HCT116 (cell line): ENCODE results near the gene DNAJB13. TPM values are rescaled to one million over a fixed set of nuclear protein-coding genes. Genes with fewer than 3 reads are reported as not detected.

Source experiments
- ATAC-seq: fragments of 200-7000 bp; cut with Tn5 transposase; 2 replicates; pipeline ENCODE4 v1.9.1; 2020; ENCODE audit warnings: mild to moderate bottlenecking, moderate library complexity
- BruUV-seq: library from RNA; stranded (reverse); fragments of 400-500 nt; replicated peaks from 2 replicates; lab custom pipeline; 2021; lab: Mats Ljungman, UMichigan
- CTCF ChIA-PET: fragments of 300-600 bp; sonication (Branson Sonifier 250); formaldehyde crosslinking; loops from one replicate; lab custom pipeline; 2021; ENCODE audit warnings: antibody characterized with exemption; lab: Charles Lee
- POLR2A ChIA-PET: fragments of 300-600, 350-600 bp; sonication (Branson Sonifier 250); formaldehyde crosslinking; loops from one replicate; lab custom pipeline; 2021; ENCODE audit warnings: antibody characterized with exemption; lab: Charles Lee
- RAD21 ChIA-PET, 2 experiments: fragments of 300-600 bp; sonication (Branson Sonifier 250); formaldehyde crosslinking; loops; one replicate each; lab custom pipeline; 2023; ENCODE audit warnings: low total read pairs in 2 of 2; ENCODE audit not compliant: uncharacterized antibody in 2 of 2, unreplicated experiment in 2 of 2, low non-redundant PET in 1 of 2; lab: Charles Lee
- DNase-seq: peaks from one replicate; pipeline ENCODE4 v3.0.0-alpha.2; 2010; ENCODE audit warnings: low read depth, low spot score
- H2AFZ ChIP-seq: fragments of 200-600 bp; shearing (Covaris generic), sonication (generic); 2 replicates; pipeline ENCODE4 v1.6.1; 2017; ENCODE audit warnings: low read depth, mixed run types, mixed read lengths, antibody characterized with exemption, low read length; ENCODE audit not compliant: poor library complexity, severe bottlenecking
- H3K27ac ChIP-seq: 2 replicates; pipeline ENCODE4 v1.5.1; 2012; ENCODE audit warnings: low read depth, low read length
- H3K27me3 ChIP-seq: fragments of 200-600 bp; sonication (generic); 2 replicates; pipeline ENCODE4 v1.6.1; 2016; ENCODE audit warnings: mixed run types, low read length, mixed read lengths; ENCODE audit not compliant: insufficient read depth
- H3K36me3 ChIP-seq, 2 experiments: fragments of 200-500 bp in 1 of 2; fragments of 200-600 bp in 1 of 2; sonication (Bioruptor generic) in 1 of 2; sonication (generic) in 1 of 2; 2 replicates each; pipeline versions ENCODE4 v1.5.1 to v1.6.1; 2014 to 2016; ENCODE audit warnings: low read length in 2 of 2, inconsistent platforms in 1 of 2, mixed read lengths in 1 of 2, mixed run types in 1 of 2; ENCODE audit not compliant: insufficient read depth in 2 of 2, control insufficient read depth in 1 of 2
- H3K4me1 ChIP-seq, 2 experiments: fragments of 200-600 bp in 1 of 2; sonication (generic) in 1 of 2; 2 replicates each; pipeline versions ENCODE4 v1.5.1 to v1.6.1; 2012 to 2017; ENCODE audit warnings: low read length in 2 of 2, inconsistent platforms in 1 of 2, mild to moderate bottlenecking in 1 of 2, mixed read lengths in 1 of 2, mixed run types in 1 of 2, moderate library complexity in 1 of 2; ENCODE audit not compliant: insufficient read depth in 2 of 2, control insufficient read depth in 1 of 2
- H3K4me2 ChIP-seq: fragments of 200-600 bp; sonication (generic); 2 replicates; pipeline ENCODE4 v1.6.1; 2017; ENCODE audit warnings: mixed run types, low read length, mixed read lengths
- H3K4me3 ChIP-seq, 2 experiments: fragments of 200-600 bp in 1 of 2; sonication (generic) in 1 of 2; replicated peaks in 1 of 2; 2 replicates each; pipeline ENCODE4 v1.5.1; 2011 to 2016; ENCODE audit warnings: low read length in 2 of 2, control low read depth in 1 of 2, low read depth in 1 of 2, mild to moderate bottlenecking in 1 of 2, mixed read lengths in 1 of 2, mixed run types in 1 of 2
- H3K79me2 ChIP-seq: fragments of 200-600 bp; sonication (generic); 2 replicates; pipeline ENCODE4 v1.6.1; 2017; ENCODE audit warnings: mild to moderate bottlenecking, mixed run types, low read length, moderate library complexity, mixed read lengths; ENCODE audit not compliant: insufficient read depth
- H3K9ac ChIP-seq: fragments of 200-600 bp; sonication (generic); 2 replicates; pipeline ENCODE4 v1.6.1; 2016; ENCODE audit warnings: low read length, mixed read lengths
- H3K9me2 ChIP-seq: fragments of 200-600 bp; sonication (generic), shearing (Covaris generic); 2 replicates; pipeline ENCODE4 v1.6.1; 2017; ENCODE audit warnings: mixed run types, mild to moderate bottlenecking, moderate library complexity; ENCODE audit not compliant: insufficient read depth
- H3K9me3 ChIP-seq, 2 experiments: fragments of 200-500 bp in 1 of 2; fragments of 200-600 bp in 1 of 2; sonication (Bioruptor generic) in 1 of 2; sonication (generic) in 1 of 2; 2 replicates each; pipeline ENCODE4 v1.6.1; 2014 to 2017; ENCODE audit warnings: low read length in 2 of 2, mixed read lengths in 2 of 2, inconsistent platforms in 1 of 2, low read depth in 1 of 2, mild to moderate bottlenecking in 1 of 2, mixed run types in 1 of 2, moderate library complexity in 1 of 2; ENCODE audit not compliant: control insufficient read depth in 1 of 2, insufficient read depth in 1 of 2
- H4K20me1 ChIP-seq: fragments of 200-600 bp; sonication (generic), shearing (Covaris generic); 2 replicates; pipeline ENCODE4 v1.6.1; 2017; ENCODE audit warnings: mixed run types, mild to moderate bottlenecking, moderate library complexity; ENCODE audit not compliant: insufficient read depth
- ELF1 ChIP-seq: IDR thresholded peaks from 2 replicates; pipeline ENCODE4 v1.6.1; 2012; ENCODE audit warnings: low read depth, borderline replicate concordance
- POLR2AphosphoS5 ChIP-seq: IDR thresholded peaks from 2 replicates; pipeline ENCODE4 v1.6.1; 2011; ENCODE audit warnings: mild to moderate bottlenecking, low read depth, low read length, moderate library complexity
- SIN3A ChIP-seq: IDR thresholded peaks from 2 replicates; pipeline ENCODE4 v1.6.1; 2012; ENCODE audit warnings: low read depth
- intact Hi-C: fragments of 100-400 bp; cut with micrococcal nuclease; formaldehyde crosslinking; loops from 2 replicates; pipeline ENCODE4 v1.10.0; 2022
- total RNA-seq: library from RNA; stranded (reverse); gene quantifications from one replicate; pipeline ENCODE4 v1.2.1, GENCODE V29; 2021; ENCODE audit not compliant: unreplicated experiment
- TF ChIP-seq, protein P1 (sequence below): IDR thresholded peaks from 2 replicates; pipeline ENCODE4 v1.6.1; 2011; ENCODE audit warnings: mild to moderate bottlenecking, low read length, moderate library complexity; ENCODE audit not compliant: insufficient replicate concordance; ENCODE audit errors: extremely low read depth
- TF ChIP-seq, protein P2 (sequence below): IDR thresholded peaks from 2 replicates; pipeline ENCODE4 v1.6.1; 2012
- TF ChIP-seq, protein P3 (sequence below), 3 experiments: fragments of 200-600 bp in 1 of 3; sonication (generic) in 1 of 3; IDR thresholded peaks in 2 of 3; conservative IDR thresholded peaks in 1 of 3; 2 replicates each; pipeline ENCODE4 v1.5.1; 2012 to 2017; ENCODE audit warnings: low read depth in 2 of 3, low read length in 2 of 3, antibody characterized with exemption in 1 of 3, borderline replicate concordance in 1 of 3, control low read depth in 1 of 3, mild to moderate bottlenecking in 1 of 3, mixed read lengths in 1 of 3, mixed run types in 1 of 3, moderate library complexity in 1 of 3; ENCODE audit not compliant: insufficient read depth in 1 of 3

DNAJB13 gene
- total RNA-seq, 1 experiment from 2014 or later, result 0.22 TPM

DNA sequence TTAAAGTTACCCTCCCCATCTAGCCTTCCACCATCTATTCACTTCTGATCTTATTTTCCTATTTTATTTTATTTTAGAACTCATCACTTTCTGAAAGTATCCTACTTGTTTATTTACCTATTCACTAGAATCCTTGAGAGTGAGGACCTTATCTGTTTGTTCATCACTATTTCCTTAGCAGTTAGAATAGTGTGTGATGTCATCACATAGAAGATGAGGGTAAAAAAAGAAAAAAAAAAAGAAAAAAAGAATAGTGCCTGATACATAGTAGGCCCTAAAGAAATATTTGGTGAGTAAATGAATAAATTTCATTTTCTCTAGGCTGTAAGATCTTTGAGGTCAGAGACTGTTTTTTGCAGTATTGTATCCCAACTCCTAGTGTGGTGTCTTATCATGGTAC lies 37.4 kb upstream of the DNAJB13 start:
- Histone ChIP-seq H3K4me2 (no peak overlapping the region), H3K9me2 (no peaks in the 10 kb centered on the region), H2AFZ (no peak overlapping the region), H3K9me3 (no peaks in the 10 kb centered on the region), H3K4me1 (no peaks in the 10 kb centered on the region), H3K27me3 (no peaks in the 10 kb centered on the region), H3K79me2 (no peaks in the 10 kb centered on the region), H4K20me1 (no peaks in the 10 kb centered on the region), H3K4me3 (no peak overlapping the region), H3K36me3 (no peaks in the 10 kb centered on the region), H3K9ac (no peak overlapping the region), H3K27ac (no peak overlapping the region)
- no TSS peak for BruUV-seq
- ChIA-PET POLR2A (no interaction called here), CTCF (no interaction called here), RAD21 (no interaction called here)
- intact Hi-C loops, result no loop called here
- no peak for ATAC-seq
- DNase-seq, result no peak
- no peak for TF ChIP-seq ELF1
- TF ChIP-seq, protein P1, sequence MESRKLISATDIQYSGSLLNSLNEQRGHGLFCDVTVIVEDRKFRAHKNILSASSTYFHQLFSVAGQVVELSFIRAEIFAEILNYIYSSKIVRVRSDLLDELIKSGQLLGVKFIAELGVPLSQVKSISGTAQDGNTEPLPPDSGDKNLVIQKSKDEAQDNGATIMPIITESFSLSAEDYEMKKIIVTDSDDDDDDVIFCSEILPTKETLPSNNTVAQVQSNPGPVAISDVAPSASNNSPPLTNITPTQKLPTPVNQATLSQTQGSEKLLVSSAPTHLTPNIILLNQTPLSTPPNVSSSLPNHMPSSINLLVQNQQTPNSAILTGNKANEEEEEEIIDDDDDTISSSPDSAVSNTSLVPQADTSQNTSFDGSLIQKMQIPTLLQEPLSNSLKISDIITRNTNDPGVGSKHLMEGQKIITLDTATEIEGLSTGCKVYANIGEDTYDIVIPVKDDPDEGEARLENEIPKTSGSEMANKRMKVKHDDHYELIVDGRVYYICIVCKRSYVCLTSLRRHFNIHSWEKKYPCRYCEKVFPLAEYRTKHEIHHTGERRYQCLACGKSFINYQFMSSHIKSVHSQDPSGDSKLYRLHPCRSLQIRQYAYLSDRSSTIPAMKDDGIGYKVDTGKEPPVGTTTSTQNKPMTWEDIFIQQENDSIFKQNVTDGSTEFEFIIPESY, result no peak
- TF ChIP-seq, protein P2, sequence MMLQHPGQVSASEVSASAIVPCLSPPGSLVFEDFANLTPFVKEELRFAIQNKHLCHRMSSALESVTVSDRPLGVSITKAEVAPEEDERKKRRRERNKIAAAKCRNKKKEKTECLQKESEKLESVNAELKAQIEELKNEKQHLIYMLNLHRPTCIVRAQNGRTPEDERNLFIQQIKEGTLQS, result no peak
- TF ChIP-seq SIN3A, result no peak
- no peak for TF ChIP-seq POLR2AphosphoS5
- TF ChIP-seq, protein P3, sequence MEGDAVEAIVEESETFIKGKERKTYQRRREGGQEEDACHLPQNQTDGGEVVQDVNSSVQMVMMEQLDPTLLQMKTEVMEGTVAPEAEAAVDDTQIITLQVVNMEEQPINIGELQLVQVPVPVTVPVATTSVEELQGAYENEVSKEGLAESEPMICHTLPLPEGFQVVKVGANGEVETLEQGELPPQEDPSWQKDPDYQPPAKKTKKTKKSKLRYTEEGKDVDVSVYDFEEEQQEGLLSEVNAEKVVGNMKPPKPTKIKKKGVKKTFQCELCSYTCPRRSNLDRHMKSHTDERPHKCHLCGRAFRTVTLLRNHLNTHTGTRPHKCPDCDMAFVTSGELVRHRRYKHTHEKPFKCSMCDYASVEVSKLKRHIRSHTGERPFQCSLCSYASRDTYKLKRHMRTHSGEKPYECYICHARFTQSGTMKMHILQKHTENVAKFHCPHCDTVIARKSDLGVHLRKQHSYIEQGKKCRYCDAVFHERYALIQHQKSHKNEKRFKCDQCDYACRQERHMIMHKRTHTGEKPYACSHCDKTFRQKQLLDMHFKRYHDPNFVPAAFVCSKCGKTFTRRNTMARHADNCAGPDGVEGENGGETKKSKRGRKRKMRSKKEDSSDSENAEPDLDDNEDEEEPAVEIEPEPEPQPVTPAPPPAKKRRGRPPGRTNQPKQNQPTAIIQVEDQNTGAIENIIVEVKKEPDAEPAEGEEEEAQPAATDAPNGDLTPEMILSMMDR (IDR thresholded peaks at IDR 0.05 in 2 of 3, conservative IDR thresholded peaks at IDR 0.05 in 1 of 3; ENCODE audit: borderline replicate concordance in 1 of 3, insufficient read depth in 1 of 3, low read depth in 2 of 3, low read length in 2 of 3), result no peak
